DOHH2 (cell line): ENCODE data around the gene MED12L.

ENCODE experiments used
- CTCF ChIP-seq: fragments of 200-600 bp; sonication (generic); IDR thresholded peaks from one replicate; pipeline ENCODE4 v1.5.1; 2014; ENCODE audit warnings: antibody characterized with exemption, mild to moderate bottlenecking, low read depth, low read length; ENCODE audit not compliant: poor library complexity, severe bottlenecking
- EZH2phosphoT487 ChIP-seq: fragments of 200-600 bp; sonication (generic); IDR thresholded peaks from 2 replicates; pipeline ENCODE4 v1.6.1; 2017; ENCODE audit warnings: borderline replicate concordance, mild to moderate bottlenecking, antibody characterized with exemption, low read length, moderate library complexity, mixed read lengths

GRCh38 chr3:151256749-151257148 is 171.3 kb downstream of the MED12L start:
- TF ChIP-seq CTCF = no peak
- TF ChIP-seq EZH2phosphoT487 = no peak
